ENCODE measurements around the gene ZCCHC2.

- TF ChIP-seq, protein P1, sequence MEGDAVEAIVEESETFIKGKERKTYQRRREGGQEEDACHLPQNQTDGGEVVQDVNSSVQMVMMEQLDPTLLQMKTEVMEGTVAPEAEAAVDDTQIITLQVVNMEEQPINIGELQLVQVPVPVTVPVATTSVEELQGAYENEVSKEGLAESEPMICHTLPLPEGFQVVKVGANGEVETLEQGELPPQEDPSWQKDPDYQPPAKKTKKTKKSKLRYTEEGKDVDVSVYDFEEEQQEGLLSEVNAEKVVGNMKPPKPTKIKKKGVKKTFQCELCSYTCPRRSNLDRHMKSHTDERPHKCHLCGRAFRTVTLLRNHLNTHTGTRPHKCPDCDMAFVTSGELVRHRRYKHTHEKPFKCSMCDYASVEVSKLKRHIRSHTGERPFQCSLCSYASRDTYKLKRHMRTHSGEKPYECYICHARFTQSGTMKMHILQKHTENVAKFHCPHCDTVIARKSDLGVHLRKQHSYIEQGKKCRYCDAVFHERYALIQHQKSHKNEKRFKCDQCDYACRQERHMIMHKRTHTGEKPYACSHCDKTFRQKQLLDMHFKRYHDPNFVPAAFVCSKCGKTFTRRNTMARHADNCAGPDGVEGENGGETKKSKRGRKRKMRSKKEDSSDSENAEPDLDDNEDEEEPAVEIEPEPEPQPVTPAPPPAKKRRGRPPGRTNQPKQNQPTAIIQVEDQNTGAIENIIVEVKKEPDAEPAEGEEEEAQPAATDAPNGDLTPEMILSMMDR (IDR thresholded peaks at IDR 0.05) = no peak
- TF ChIP-seq POLR2A (IDR thresholded peaks at IDR 0.05) = no peak
These were observed 31.7 kb upstream of the ZCCHC2 start for GRCh38 chr18:62490967-62491695.
